Hepatocyte (in vitro differentiated cells): ENCODE measurements around the gene ABI1. TPM values are rescaled to one million over a fixed set of nuclear protein-coding genes. Genes with fewer than 3 reads are reported as not detected.

Experiments
- DNase-seq: peaks from one replicate; pipeline ENCODE4 v3.0.0-alpha.2; 2016; ENCODE audit warnings: low spot score
- H2AFZ ChIP-seq: fragments of 200-600 bp; sonication (generic); 2 replicates; pipeline ENCODE4 v1.6.0; 2016; ENCODE audit warnings: antibody characterized with exemption, mild to moderate bottlenecking
- H3K27ac ChIP-seq: fragments of 200-600 bp; sonication (generic); 2 replicates; pipeline ENCODE4 v1.5.1; 2016; ENCODE audit warnings: mild to moderate bottlenecking
- H3K27me3 ChIP-seq: fragments of 200-600 bp; sonication (generic); 2 replicates; pipeline ENCODE4 v1.6.1; 2016
- H3K36me3 ChIP-seq: fragments of 200-600 bp; sonication (generic); replicated peaks from 2 replicates; pipeline ENCODE4 v1.5.1; 2016; ENCODE audit warnings: low read depth; ENCODE audit not compliant: insufficient read depth
- H3K4me1 ChIP-seq: fragments of 200-600 bp; sonication (generic); 2 replicates; pipeline ENCODE4 v1.5.1; 2016; ENCODE audit warnings: mild to moderate bottlenecking, moderate library complexity; ENCODE audit not compliant: insufficient read depth
- H3K4me2 ChIP-seq: fragments of 200-600 bp; sonication (generic); 2 replicates; pipeline ENCODE4 v1.6.0; 2016
- H3K4me3 ChIP-seq: fragments of 200-600 bp; sonication (generic); 2 replicates; pipeline ENCODE4 v1.5.1; 2016; ENCODE audit warnings: mild to moderate bottlenecking
- H3K79me2 ChIP-seq: fragments of 200-600 bp; sonication (generic); 2 replicates; pipeline ENCODE4 v1.6.0; 2017; ENCODE audit warnings: mild to moderate bottlenecking
- H3K9me2 ChIP-seq: fragments of 200-600 bp; sonication (generic); replicated peaks from 2 replicates; pipeline ENCODE4 v1.6.0; 2017; ENCODE audit warnings: mild to moderate bottlenecking; ENCODE audit not compliant: insufficient read depth
- H3K9me3 ChIP-seq: fragments of 200-600 bp; sonication (generic); 2 replicates; pipeline ENCODE4 v1.5.1; 2016; ENCODE audit warnings: low read depth, mild to moderate bottlenecking
- H4K20me1 ChIP-seq: fragments of 200-600 bp; sonication (generic); 2 replicates; pipeline ENCODE4 v1.6.0; 2016; ENCODE audit warnings: mild to moderate bottlenecking; ENCODE audit not compliant: insufficient read depth, poor library complexity, severe bottlenecking
- CTCF ChIP-seq: fragments of 200-600 bp; sonication (generic); IDR thresholded peaks from 2 replicates; pipeline ENCODE4 v1.5.1; 2016; ENCODE audit warnings: antibody characterized with exemption, mild to moderate bottlenecking; ENCODE audit not compliant: poor library complexity
- EZH2 ChIP-seq: fragments of 200-600 bp; sonication (generic); IDR thresholded peaks from 2 replicates; pipeline ENCODE4 v1.6.1; 2016; ENCODE audit warnings: antibody characterized with exemption, mild to moderate bottlenecking, borderline replicate concordance
- EZH2phosphoT487 ChIP-seq: fragments of 200-600 bp; sonication (generic); IDR thresholded peaks from one replicate; pipeline ENCODE4 v1.6.1; 2018; ENCODE audit warnings: antibody characterized with exemption, mild to moderate bottlenecking, low read depth, moderate library complexity; ENCODE audit not compliant: unreplicated experiment, severe bottlenecking
- WGBS: methylation state at CpG from one replicate; pipeline ENCODE4 v1.1.6; 2016; ENCODE audit warnings: low lambda C conversion rate; ENCODE audit errors: missing lambda C conversion rate; 5-methylcytosine and 5-hydroxymethylcytosine counted together
- polyA plus RNA-seq: library from polyadenylated mRNA; unstranded; fragments of >200 nt; fragmentation: Nextera tagmentation; extraction: Ambion mirVana; gene quantifications from 2 replicates; pipeline ENCODE4 v1.2.1, GENCODE V29; 2016
- total RNA-seq: library from RNA; depleted of rRNA; stranded (reverse); fragments of >200 nt; gene quantifications from 2 replicates; pipeline ENCODE4 v1.2.3, GENCODE V29; 2014

Gene ABI1
- total and polyA plus RNA-seq, 2 experiments from 2014 or later, result 30.5 to 46.1 TPM

- H3K27ac ChIP-seq, result no peak overlapping the region
- no peak overlapping the region for H2AFZ ChIP-seq
- no peak for TF ChIP-seq EZH2
- TF ChIP-seq CTCF, result no peak
- TF ChIP-seq EZH2phosphoT487, result no peak
- H3K9me2 ChIP-seq, result no peaks in the 10 kb centered on the region
- peaks cover 4% of the 10 kb centered on the region for H4K20me1 ChIP-seq
- no peak overlapping the region for H3K4me2 ChIP-seq
- peaks cover 90% of the 10 kb centered on the region for H3K79me2 ChIP-seq
- H3K4me1 ChIP-seq, result no peaks in the 10 kb centered on the region
- no peak for DNase-seq
- no peaks in the 10 kb centered on the region for H3K9me3 ChIP-seq
- WGBS, result 94% methylated on average over 3 of the region's 3 CpGs
- no peaks in the 10 kb centered on the region for H3K27me3 ChIP-seq
- no peak overlapping the region for H3K4me3 ChIP-seq
- H3K36me3 ChIP-seq, result no peaks in the 10 kb centered on the region
Observed at GRCh38 chr10:26787362-26787761, 73.4 kb downstream of the ABI1 start.

GRCh38 chr10:26781797-26782196 is 79.0 kb downstream of the ABI1 start:
- H3K4me1 ChIP-seq, result peaks cover 23% of the 10 kb centered on the region
- no peaks in the 10 kb centered on the region for H3K36me3 ChIP-seq
- H4K20me1 ChIP-seq, result peaks cover 6% of the 10 kb centered on the region
- peak overlapping the region; percentile 27 for H3K27ac ChIP-seq
- no peaks in the 10 kb centered on the region for H3K27me3 ChIP-seq
- no peaks in the 10 kb centered on the region for H3K9me2 ChIP-seq
- TF ChIP-seq EZH2phosphoT487 (no peak), EZH2 (no peak), CTCF (no peak)
- 96% methylated on average over 2 of the region's 2 CpGs for WGBS
- H2AFZ ChIP-seq, result no peak overlapping the region
- no peak overlapping the region for H3K4me2 ChIP-seq
- peaks cover 80% of the 10 kb centered on the region for H3K79me2 ChIP-seq
- H3K4me3 ChIP-seq, result no peak overlapping the region
- DNase-seq, result no peak
- no peaks in the 10 kb centered on the region for H3K9me3 ChIP-seq

- Histone ChIP-seq H3K27me3 (no peaks in the 10 kb centered on the region), H3K79me2 (peaks cover 84% of the 10 kb centered on the region), H3K4me1 (peaks cover 23% of the 10 kb centered on the region), H3K9me3 (no peaks in the 10 kb centered on the region), H3K36me3 (no peaks in the 10 kb centered on the region), H4K20me1 (peaks cover 6% of the 10 kb centered on the region), H3K9me2 (no peaks in the 10 kb centered on the region), H2AFZ (no peak overlapping the region), H3K4me3 (no peak overlapping the region), H3K27ac (peak overlapping the region; percentile 45), H3K4me2 (no peak overlapping the region)
- whole genome bisulfite sequencing, result 62% methylated on average over 4 of the region's 4 CpGs
- TF ChIP-seq CTCF (no peak), EZH2phosphoT487 (no peak), EZH2 (no peak)
- peak; percentile 40 for DNase-seq
Observed at GRCh38 chr10:26780793-26781601, 79.8 kb downstream of the ABI1 start.
